Erythroblast (primary cell): Measurements from ENCODE around the gene IL13RA2.

ENCODE experiments used
- DNase-seq, 2 experiments: peaks; one replicate each; lab custom pipeline; 2025; lab: John Stamatoyannopoulos, UW
- GATA1 ChIP-seq: IDR thresholded peaks from 2 replicates; pipeline ENCODE4 v1.6.1; 2011; ENCODE audit warnings: low read depth, mild to moderate bottlenecking, control low read depth, low read length, moderate library complexity
- POLR2A ChIP-seq: IDR thresholded peaks from 2 replicates; pipeline ENCODE4 v1.6.1; 2011; ENCODE audit warnings: mild to moderate bottlenecking, low read length

Gene IL13RA2

GRCh38 chrX:115023139-115023538 is 5.7 kb upstream of the IL13RA2 start:
- peak; percentile 0 to 2 for DNase-seq
- TF ChIP-seq GATA1 (no peak), POLR2A (no peak)

GRCh38 chrX:115021121-115021520 is 3.7 kb upstream of the IL13RA2 start:
- DNase-seq = no peak
- TF ChIP-seq GATA1 = no peak
- no peak for TF ChIP-seq POLR2A

- TF ChIP-seq GATA1 (no peak), POLR2A (no peak)
- no peak for DNase-seq
Observed at GRCh38 chrX:115018944-115019343, 1.5 kb upstream of the IL13RA2 start.

- DNase-seq = peak; percentile 2 to 14
- TF ChIP-seq GATA1 (no peak), POLR2A (no peak)
Observed at GRCh38 chrX:115018040-115018647, 728 bp upstream of the IL13RA2 start.

GRCh38 chrX:115013705-115014104 is 3.7 kb downstream of the IL13RA2 start:
- no peak for TF ChIP-seq POLR2A
- no peak for TF ChIP-seq GATA1
- no peak for DNase-seq

GRCh38 chrX:115011428-115011827 is 6.0 kb downstream of the IL13RA2 start:
- TF ChIP-seq POLR2A (no peak), GATA1 (no peak)
- DNase-seq = no peak

- TF ChIP-seq GATA1 (no peak), POLR2A (no peak)
- DNase-seq = no peak
Observed at GRCh38 chrX:114999906-115000305, 17.5 kb downstream of the IL13RA2 start.

- TF ChIP-seq POLR2A (no peak), GATA1 (no peak)
- DNase-seq = no peak
Observed at GRCh38 chrX:114997779-114998178, 19.6 kb downstream of the IL13RA2 start.

GRCh38 chrX:114985967-114986592 is 31.3 kb downstream of the IL13RA2 start:
- TF ChIP-seq GATA1 = no peak
- TF ChIP-seq POLR2A = no peak
- DNase-seq = no peak

GRCh38 chrX:114976292-114976691 is 41.1 kb downstream of the IL13RA2 start:
- DNase-seq = no peak
- TF ChIP-seq POLR2A (no peak), GATA1 (no peak)

GRCh38 chrX:114973013-114973412 is 44.4 kb downstream of the IL13RA2 start:
- TF ChIP-seq POLR2A (no peak), GATA1 (no peak)
- DNase-seq = no peak

- no peak for TF ChIP-seq POLR2A
- TF ChIP-seq GATA1 = no peak
- DNase-seq = no peak
Observed at GRCh38 chrX:114970806-114971205, 46.6 kb downstream of the IL13RA2 start.

- TF ChIP-seq GATA1 = no peak
- TF ChIP-seq POLR2A = no peak
- no peak for DNase-seq
Observed at GRCh38 chrX:114964374-114964773, 53.0 kb downstream of the IL13RA2 start.

GRCh38 chrX:114962209-114962608 is 55.2 kb downstream of the IL13RA2 start:
- TF ChIP-seq GATA1 (no peak), POLR2A (no peak)
- DNase-seq = no peak

- TF ChIP-seq GATA1 (no peak), POLR2A (no peak)
Observed at GRCh38 chrX:114959729-114960128, 57.7 kb downstream of the IL13RA2 start.

More at GRCh38 chrX:114959729-114960128, 57.7 kb downstream of the IL13RA2 start:
- DNase-seq = no peak
